ENCODE data around the gene IDH3G. TPM values are rescaled to one million over a fixed set of nuclear protein-coding genes. Genes with fewer than 3 reads are reported as not detected.

The IDH3G gene
- total RNA-seq, 1 experiment from 2014 or later: 89.4 TPM

- H3K4me1 ChIP-seq (ENCODE audit: control insufficient read depth, insufficient read depth, low read length): peaks cover 22% of the 10 kb centered on the region
- in situ Hi-C loops (cut with HindIII; ENCODE audit: low pct_unique_long_range_greater_than_20kb, low sequenced_read_pairs) (no loop called here), intact Hi-C loops (cut with micrococcal nuclease; ENCODE audit: unreplicated experiment) (no loop called here)
- CTCF ChIA-PET: interaction anchor here (0.6 kb wide), 1 partner anchor 208 kb away, joined by 5 read pairs; no protein-coding TSS in a partner anchor
- H3K27ac ChIP-seq (ENCODE audit: low read length): peak overlapping the region; percentile 97; the same call in 1 of the 2 replicates
- peaks cover 3% of the 10 kb centered on the region for H3K36me3 ChIP-seq (ENCODE audit: control insufficient read depth, insufficient read depth, low read length)
- H3K4me3 ChIP-seq (ENCODE audit: low read depth in 2 of 2, low read length in 2 of 2): peak overlapping the region in 1 of 2 experiments; percentile 69; a peak in 1 of 4 replicates
- H3K9me3 ChIP-seq (ENCODE audit: control insufficient read depth, insufficient read depth, low read depth, low read length): no peaks in the 10 kb centered on the region
- ATAC-seq (no peak), DNase-seq (ENCODE audit: low read depth, low spot score) (no peak)
- no TSS peak for BruUV-seq (replicated peaks)
- no peak for TF ChIP-seq POLR2AphosphoS5 (IDR thresholded peaks at IDR 0.05; ENCODE audit: low read depth, low read length)
- no peak for TF ChIP-seq TCF7L2 (IDR thresholded peaks at IDR 0.05; ENCODE audit: low read depth, low read length)
- no peak for TF ChIP-seq CTCF (IDR thresholded peaks at IDR 0.05)
- no peak for TF ChIP-seq SIN3A (IDR thresholded peaks at IDR 0.05; ENCODE audit: borderline replicate concordance, insufficient read depth, low read depth, low read length)
- TF ChIP-seq REST (IDR thresholded peaks at IDR 0.05; ENCODE audit: insufficient read depth in 1 of 2, low read depth in 2 of 2, low read length in 1 of 2): no peak
- no peaks in the 10 kb centered on the region for H3K27me3 ChIP-seq (ENCODE audit: control insufficient read depth, insufficient read depth, low read length)
- POLR2A ChIA-PET: no interaction called here
These were observed 1.8 kb downstream of the IDH3G start for GRCh38 chrX:153792368-153792767.

- ChIA-PET CTCF (no interaction called here), POLR2A (no interaction called here)
These were observed 2.9 kb downstream of the IDH3G start for GRCh38 chrX:153791104-153791852.

More at GRCh38 chrX:153791104-153791852, 2.9 kb downstream of the IDH3G start:
- Histone ChIP-seq H3K4me3 (ENCODE audit: low read depth in 2 of 2, low read length in 2 of 2) (no peak overlapping the region), H3K4me1 (ENCODE audit: control insufficient read depth, insufficient read depth, low read length) (peaks cover 22% of the 10 kb centered on the region), H3K27me3 (ENCODE audit: control insufficient read depth, insufficient read depth, low read length) (no peaks in the 10 kb centered on the region), H3K36me3 (ENCODE audit: control insufficient read depth, insufficient read depth, low read length) (peaks cover 3% of the 10 kb centered on the region), H3K27ac (ENCODE audit: low read length) (no peak overlapping the region), H3K9me3 (ENCODE audit: control insufficient read depth, insufficient read depth, low read depth, low read length) (no peaks in the 10 kb centered on the region)
- BruUV-seq (replicated peaks): no TSS peak
- no peak for DNase-seq (ENCODE audit: low read depth, low spot score)
- in situ Hi-C loops (cut with HindIII; ENCODE audit: low pct_unique_long_range_greater_than_20kb, low sequenced_read_pairs): no loop called here
- TF ChIP-seq SIN3A (IDR thresholded peaks at IDR 0.05; ENCODE audit: borderline replicate concordance, insufficient read depth, low read depth, low read length) (no peak), CTCF (IDR thresholded peaks at IDR 0.05) (no peak), REST (IDR thresholded peaks at IDR 0.05; ENCODE audit: insufficient read depth in 1 of 2, low read depth in 2 of 2, low read length in 1 of 2) (no peak)
- intact Hi-C loops (cut with micrococcal nuclease; ENCODE audit: unreplicated experiment): no loop called here
- no peak for ATAC-seq
